Ammon's horn (tissue), 1 donor: Measurements from ENCODE around the gene LRP6.

ENCODE experiments used
- DNase-seq: peaks from one replicate; pipeline ENCODE4 v3.0.0-alpha.2; 2016; ENCODE audit warnings: low spot score

The LRP6 gene

DNA sequence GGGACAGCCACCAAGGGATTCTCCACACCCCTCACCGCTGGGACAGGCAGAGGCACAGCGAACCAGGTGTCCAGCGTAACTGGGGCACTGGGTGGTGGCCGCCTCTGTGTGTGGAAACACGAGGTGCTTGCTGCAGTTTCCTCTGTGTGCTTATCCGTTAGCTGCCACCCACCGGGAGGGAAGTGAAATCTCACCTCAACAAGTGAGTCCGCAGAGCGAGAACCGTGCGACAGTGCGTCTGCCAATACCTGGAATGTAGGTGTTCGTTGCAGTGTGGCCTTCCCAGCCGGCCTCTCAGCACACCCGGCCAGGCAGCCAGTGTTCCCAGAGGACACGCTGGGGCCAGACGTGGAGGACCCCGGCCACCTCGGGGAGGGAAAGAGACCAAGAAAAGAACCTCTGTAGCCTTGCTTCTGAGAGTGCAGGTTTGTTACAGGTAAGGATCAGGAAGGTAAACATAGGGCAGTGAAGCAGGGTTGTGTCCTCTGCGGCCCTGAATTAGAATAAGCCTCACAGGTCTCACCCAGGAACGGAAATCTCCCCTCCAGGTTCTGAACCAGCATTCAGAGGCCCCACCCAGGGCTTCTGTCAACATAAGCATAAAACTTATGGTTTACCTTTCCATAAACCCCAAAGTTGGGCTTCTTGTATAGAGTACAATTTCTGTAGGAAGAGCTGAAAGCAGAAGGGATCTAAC is 194.6 kb downstream of the LRP6 start:
- DNase-seq, result no peak

GRCh38 chr12:12070674-12071656 is 195.9 kb downstream of the LRP6 start, which contains the start of gene BCL2L14:
Gene BCL2L14 (plus strand): TSS chr12:12070939. CDS start chr12:12079306, 8,367 bp downstream.
- DNase-seq, result no peak

DNA sequence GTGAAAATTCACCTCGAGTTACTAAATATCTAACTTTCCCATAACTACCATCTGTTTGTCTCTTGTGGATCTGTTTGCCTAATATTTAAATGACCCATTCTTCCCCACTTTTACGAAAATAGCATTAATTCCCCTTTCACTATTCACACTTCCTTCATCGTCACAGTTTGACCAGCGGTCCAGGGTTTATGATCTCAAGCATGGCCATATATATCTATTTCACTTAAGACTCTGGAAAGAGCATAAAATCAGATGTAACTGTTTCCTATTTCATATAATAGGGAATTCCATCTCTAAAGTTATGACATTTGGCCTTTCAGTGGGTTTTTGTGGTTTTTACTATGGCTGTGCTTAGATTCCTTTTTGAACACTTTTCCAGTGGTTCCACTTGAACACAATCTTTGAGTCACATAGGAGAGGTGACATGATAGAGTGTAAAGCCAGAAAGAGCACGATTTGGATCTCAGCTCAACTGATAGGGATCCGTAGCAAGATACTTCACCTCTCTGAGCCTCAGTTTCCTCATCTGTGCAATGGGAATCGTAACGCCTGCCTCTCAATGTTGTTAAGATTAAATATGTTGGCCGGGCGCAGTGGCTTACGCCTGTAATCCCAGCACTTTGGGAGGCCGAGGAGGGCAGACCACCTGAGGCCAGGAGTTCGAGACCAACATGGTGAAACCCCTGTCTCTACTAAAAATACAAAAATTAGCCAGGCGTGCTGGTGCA is 196.9 kb downstream of the LRP6 start:
- DNase-seq, result no peak

DNA sequence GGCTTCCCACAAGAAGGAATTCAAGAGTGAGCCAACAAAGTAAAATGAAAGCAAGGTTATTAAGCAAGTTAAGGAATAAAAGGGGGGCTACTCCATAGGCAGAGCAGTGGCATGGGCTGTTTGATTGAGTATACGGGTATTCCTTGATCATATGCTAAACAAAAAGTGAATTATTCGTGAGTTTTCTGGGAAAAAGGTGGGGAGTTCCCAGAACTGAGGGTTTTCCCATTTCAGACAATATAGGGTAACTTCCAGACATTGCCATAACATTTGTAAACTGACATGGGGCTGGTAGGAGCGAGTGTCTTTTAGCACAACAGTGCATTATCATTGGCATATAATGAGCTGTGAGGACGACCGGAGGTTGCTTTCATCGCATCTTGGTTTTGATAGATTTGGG is 198.1 kb downstream of the LRP6 start:
- DNase-seq, result no peak
